Stimulated activated CD4-positive, alpha-beta T cell treated with anti-CD3 and anti-CD28 coated beads, Interleukin-2, amount 100 ng/mL, for 48 hours (primary cell): ENCODE results near the gene ARHGEF37.

Experiments used
- DNase-seq, 2 donors: peaks; one replicate each; pipeline ENCODE4 v3.0.0-alpha.2; 2020

Gene ARHGEF37

GRCh38 chr5:149681922-149682321, 100.6 kb downstream of the ARHGEF37 start:
- DNase-seq: no peak

GRCh38 chr5:149682532-149683075, 101.3 kb downstream of the ARHGEF37 start:
- no peak for DNase-seq

GRCh38 chr5:149683964-149684363, 102.7 kb downstream of the ARHGEF37 start:
- no peak for DNase-seq

- no peak for DNase-seq
Measured at GRCh38 chr5:149684371-149684770, 103.1 kb downstream of the ARHGEF37 start.
